GM19438 (cell line): Measurements from ENCODE around the gene LDB1.
A peak's percentile ranks its signal among the peaks of the same experiment; 100 is the strongest.

ENCODE experiments used
- ATAC-seq: cut with Tn5 transposase; IDR thresholded peaks from one replicate; pipeline ENCODE4 v1.9.1; 2021; ENCODE audit warnings: low read depth; ENCODE audit not compliant: unreplicated experiment

The LDB1 gene

DNA sequence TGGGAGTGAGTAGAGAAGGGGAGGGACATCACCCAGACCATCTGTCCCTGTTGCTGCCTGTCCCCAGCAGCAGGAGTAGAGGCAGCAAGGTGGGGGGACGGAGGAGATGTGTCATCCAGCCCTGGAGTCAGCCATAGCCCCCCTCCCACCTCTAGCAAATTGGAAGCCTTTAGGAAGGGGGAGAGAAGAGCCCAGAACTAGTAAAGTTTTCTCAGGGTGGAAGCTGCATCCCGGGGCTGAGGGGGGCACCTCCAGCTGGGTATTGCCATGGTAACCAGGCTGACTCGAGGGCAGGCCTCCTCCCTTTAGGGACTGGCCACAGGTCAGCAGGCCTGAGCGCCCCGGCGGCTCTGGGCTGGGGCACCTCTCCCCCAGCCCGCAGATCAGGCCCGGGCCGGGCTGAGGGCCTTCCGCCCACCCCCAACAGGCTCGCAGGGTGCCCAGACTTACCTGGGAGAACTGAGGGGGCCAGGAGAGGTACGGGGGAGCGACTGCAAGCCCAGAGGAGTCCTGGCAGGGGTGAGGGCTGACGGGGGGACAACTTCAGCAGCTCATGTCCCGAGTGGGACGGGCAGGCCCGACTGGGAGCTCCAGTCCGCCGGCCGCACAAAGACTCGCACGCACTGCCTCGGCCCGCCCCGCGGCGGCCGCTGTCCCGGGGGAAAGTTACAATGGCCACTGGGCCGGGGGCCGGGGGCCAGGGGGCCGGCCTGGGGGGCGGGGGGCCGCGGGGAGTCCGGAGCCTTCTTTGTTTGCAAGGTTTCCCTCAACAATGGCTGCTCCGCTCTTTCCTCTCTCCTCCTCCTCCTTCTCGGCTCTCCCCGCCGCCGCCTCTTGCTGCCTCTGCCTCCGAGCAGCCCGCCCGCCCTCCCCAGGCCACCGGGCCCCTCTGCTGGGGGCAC is 6.0 kb downstream of the LDB1 start:
- peak; percentile 27 for ATAC-seq

DNA sequence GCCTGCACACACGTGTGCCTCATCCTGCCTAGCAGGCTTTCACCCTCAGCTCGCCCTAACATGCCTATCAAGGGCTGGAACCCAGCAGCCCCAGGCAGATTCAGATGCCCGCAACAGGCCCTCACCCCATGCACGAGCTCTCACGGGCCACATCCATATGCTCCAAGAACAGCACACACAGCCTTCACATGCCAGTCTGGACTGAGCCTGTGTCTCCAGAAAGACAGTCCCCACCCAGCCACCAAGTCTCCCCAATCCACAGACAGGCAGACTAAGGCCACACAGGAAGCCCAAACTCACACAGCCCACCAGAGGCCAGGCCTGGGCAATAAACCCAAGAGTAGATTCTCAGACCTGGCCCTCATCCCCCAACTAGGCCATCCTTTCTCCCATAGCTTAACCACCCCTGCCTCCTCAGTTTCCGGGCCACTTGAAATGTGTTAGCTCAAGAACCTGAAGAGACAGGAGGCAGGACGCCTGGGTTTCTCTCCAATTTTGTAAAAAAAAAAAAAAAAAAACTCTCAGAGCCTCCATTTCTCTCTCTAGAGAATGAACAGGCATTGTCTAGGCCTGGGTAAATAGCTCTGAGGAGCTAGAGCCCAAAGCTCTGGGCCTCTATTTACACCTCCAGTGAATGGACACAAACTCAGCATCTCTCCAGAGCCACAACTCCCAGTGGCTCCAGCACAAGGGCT is 6.8 kb downstream of the LDB1 start:
- ATAC-seq: no peak

DNA sequence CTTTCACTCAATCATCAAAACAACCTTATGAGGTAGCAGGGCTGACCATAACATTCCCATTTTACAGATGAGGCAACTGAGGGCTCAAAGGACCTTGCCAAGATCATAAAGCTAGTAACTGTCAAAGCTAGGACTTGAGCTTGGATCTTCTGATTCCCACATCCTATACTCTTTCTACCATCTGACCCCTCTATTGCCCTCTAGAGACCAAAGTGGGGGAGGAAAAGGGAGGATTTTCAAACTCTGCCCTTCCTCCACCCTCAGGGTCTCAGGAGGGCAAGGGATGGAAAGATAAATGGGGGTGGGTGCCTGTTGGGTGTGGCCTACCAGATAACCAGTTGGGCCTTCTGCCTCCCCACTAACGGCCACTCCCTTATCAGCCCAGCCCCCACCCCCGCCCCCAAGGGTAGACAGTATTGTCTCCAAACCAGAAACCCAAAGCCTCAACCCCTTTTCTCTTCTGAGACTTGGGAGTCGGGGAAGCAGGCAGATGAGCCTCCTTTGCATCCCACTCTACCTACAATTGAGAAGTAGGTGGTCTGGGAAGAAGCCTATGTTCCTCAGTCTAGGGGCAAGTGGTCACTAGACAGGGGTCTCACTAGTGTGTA is 7.9 kb downstream of the LDB1 start:
- ATAC-seq: no peak

DNA sequence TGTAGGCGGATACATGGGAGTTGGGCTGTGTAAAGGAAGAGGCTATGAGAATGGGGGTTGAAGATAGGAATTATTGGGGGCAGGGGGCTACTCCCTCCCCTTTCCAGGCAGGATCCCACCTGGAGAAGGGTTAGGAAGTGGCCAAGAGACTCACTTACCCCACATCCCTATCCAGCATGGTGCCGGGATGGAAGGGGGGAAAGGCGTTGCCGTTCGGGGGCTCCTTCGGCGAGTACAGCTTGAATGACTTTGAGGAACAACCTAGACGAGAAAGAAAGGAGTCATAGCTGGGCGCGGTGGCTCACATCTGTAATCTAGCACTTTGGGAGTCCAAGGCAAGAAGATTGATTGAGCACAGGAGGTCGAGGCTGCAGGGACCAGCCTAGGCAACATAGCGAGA is 8.9 kb downstream of the LDB1 start:
- no peak for ATAC-seq

DNA sequence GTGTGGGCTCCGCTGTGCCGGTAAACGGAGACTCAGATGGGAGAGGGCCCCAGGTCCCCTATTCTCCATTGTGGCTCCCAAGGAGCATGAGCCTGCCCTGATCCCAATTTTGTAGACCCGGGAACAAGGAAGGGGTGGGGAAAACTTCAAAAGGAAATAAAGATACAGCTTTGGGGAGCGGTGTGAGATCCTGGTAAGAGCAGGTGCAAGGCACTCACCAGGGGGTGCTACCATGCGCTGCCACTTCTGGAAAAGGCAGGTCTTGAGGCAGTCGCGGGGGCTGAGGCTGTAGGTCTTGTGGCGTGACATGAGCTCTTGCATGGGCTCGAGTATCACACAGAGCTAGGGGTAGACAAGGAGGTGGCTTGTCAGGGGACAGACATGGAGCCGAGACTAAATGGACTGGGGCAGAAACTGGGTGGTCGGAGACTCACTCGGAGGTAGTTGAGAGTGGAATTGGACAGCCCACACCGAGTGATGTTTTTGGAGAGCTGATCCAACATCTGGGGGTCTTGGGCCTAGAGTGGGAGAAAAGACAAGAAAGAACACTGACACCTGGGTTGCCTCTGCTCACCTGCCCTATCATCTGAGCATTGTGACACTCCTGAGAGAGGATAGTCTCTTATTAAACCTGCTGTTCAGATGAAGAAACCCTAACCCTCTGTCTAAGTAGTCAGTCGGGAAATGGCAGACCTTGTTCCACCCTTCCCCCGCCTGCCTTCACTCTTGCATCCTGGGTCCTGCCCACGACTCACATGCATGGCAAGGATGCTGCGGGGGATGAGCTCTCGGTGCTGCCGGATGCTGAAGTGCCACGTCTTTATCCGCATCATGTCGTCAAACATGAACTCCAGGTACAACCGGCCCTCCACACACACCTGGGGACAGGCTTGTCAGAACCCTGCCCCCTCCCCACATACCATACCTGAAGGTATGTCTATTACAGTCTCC is 10.7 kb downstream of the LDB1 start:
- no peak for ATAC-seq

DNA sequence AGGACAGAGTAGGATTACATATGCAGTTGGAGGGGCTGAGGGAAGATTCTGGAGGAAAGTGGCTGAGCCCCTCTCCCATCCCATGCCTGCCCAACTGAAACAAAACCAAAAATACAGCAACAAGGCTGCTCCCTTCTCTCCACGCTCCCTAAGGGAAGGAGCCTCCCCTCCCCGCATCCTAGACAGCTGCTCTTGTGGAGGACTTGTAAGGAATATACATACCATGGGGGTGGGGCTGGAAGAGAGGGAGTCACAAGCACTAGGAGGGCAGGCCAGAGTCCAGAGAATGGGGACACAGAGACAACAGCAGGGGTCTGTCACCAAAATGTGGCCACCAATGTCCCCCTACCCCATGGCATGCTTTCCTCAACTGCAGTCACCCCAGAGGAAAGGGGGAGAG is 13.2 kb downstream of the LDB1 start:
- ATAC-seq: no peak

DNA sequence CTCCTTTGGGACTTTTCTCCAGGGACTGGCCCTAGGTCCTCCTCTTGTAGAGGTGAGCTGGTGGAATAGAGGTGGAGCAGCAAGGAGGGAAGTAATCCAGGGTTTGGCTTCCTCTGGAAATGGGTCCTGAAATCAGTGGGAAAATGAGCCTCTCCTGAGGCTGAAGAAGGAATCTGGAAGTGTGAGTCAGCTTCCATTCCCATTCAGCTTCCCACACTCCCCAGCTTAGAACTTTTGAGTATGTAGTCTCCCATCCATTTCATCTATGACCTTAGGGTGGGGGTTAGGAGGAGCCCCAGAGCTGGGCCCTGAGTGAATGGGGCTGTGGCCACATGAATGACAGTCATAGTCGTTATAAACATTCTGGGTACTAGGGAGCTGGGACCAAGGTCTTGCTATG is 17.7 kb downstream of the LDB1 start:
- no peak for ATAC-seq

DNA sequence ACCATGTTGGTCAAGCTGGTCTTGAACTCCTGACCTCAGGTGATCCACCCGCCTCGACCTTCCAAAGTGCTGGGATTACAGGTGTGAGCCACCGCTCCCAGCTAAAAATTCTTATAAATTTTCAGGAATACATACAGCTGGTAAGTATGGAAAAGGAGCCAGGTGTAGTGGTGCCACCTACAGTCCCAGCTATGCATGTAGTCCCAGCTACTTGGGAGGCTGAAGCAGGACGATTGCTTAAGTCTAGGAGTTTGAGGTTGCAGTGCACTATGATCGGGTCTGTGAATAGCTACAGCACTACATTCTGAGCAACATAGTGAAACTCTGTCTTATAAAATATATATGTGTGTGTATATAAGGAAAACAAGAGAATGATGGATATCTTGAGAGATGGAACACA is 19.0 kb downstream of the LDB1 start:
- no peak for ATAC-seq

DNA sequence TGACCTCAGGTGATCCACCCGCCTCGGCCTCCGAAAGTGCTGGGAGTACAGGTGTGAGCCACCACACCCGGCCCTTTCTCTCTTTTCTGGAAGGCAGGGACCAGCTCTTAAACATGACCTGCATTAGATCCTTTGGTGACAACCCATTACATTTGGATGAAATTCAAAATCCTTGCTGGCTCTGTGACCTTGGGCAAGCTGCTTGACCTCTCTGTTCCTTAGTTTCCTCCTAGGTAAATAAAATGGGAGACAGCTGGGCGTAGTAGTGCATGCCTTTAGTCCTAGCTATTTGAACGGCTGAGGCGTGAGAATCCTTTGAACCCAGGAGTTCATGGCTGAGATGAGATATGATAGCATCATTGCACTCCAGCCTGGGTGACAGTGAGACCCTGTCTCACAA is 23.7 kb downstream of the LDB1 start:
- ATAC-seq: no peak

DNA sequence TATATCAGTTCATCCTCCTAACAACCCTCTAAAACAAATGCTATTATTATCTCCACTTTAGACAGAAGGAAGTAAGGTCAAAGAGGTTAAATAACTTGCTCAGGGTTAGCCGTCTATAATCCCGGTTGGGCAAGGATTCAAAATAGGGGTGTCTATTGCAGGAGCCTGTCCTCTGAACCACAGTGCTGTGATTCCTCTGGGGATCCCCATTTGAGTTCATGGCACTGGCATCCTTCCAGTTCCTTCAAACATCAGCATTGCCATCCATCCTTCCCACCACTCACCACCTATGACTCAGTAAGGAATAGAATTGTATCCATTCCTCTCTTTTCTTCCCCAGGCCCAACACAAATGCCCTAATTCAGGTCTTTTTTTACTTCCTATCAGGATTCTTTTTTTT is 29.4 kb downstream of the LDB1 start:
- ATAC-seq: no peak

DNA sequence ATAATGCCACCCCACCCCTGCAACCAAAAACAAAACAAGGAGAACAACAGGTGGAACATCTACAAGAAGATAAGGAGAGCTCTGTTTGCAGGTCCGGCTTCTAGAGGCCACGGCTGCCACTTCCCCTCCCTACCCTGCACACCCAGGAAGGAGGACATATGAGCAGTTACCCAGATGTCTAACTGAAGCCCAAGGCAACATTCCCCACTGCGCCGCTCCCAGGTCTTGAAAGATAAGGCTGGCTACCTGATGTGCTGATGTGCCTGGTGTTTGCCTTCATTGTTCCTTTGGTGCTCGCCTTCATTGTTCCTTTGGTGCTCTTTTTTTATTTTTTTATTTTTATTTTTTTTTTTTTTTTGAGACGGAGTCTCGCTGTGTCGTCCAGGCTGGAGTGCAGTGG is 34.0 kb downstream of the LDB1 start:
- ATAC-seq: no peak

DNA sequence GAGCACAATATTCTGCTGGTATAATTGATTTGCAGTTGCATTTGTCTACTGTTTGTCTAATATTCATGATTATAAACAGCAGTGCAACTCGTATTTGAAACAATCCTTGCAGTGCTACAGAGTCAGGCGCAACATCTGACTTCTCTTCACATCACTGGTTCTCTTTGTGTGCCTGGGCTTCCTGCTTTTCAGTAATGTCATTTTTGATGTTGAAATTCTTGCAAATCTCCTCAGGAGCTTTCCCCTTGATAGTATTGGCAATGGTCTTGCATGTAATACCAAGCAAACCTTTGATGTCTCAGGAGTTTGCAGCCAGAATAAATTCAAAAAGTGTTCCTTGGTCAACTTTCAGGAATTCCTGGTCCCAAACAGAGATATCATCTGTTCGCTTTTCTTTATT is 34.8 kb downstream of the LDB1 start:
- no peak for ATAC-seq

DNA sequence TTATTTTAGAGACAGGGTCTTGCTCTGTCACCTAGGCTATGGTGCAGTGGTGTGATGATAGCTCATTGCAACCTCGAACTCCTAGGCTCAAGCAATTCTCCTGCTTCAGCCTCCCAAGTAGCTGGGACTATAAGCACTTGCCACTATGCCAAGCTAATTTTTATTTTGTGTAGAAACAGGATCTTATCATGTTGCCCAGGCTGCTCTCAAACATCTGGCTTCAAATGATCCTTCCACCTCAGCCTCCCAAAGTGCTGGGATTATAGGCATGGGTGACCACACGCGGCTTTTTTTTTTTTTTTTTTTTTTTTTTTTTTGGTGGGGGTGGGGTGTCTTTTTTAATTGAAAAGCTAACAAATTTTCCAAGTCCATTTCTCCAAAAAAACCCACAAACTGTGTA is 36.6 kb downstream of the LDB1 start:
- ATAC-seq: no peak

DNA sequence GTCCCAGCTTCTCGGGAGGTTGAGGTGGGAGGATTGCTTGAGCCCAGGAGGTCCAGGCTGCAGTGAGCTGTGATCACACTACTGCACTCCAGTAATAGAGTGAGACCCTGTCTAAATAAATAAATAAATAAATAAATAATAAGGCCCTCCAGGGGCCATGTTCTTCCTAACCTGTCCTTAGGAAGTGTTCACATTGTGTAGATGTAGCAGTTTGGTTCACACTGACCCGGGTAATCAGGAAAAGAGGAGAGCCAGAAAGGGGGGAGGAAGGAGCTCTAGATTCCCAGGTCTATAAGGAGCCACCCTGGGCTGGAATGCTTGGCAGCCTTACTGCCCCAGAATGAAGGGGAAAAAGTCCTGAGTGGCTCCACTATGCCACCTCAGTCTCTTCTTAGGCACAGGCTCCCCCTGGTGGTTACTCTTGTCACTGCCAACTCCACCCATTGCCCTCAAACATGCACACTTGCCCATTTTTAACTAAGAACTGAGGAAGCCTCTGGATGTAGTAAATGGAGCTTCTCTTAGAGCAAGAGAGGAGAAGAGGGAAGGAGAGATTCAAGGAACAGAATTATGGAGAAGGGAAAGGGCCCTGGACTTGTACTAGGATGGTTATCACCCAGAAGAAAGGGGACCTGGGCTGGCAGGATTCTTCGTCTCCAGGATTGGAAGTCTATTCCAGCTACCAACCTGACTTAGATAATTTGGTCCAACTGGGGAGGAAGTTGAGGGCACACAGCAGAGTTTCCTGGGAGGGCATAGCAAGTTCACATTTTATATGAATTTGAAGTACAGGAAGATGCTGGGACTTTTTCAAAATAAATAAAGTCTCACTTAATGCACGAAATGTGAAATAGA is 47.3 kb downstream of the LDB1 start:
- no peak for ATAC-seq

DNA sequence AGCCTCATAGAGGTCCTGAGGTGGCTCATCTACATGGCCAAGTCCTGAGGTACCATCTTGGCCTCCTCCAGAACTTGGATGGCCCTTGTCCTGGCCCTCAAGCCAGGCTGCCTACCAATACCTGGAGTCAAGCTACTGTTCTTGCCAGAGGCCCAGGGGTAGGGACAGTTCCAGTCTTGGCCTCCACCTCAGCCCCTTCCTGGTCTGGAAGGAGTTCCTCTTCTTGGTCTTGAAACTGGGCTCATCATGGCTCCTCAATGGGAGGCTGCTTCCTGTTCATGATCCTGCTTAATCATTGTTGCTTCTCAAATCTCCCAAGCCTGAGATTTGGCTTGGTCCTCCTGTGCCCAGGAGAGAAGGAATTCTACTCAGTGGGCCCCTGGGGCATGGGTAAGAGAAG is 51.1 kb downstream of the LDB1 start:
- no peak for ATAC-seq

DNA sequence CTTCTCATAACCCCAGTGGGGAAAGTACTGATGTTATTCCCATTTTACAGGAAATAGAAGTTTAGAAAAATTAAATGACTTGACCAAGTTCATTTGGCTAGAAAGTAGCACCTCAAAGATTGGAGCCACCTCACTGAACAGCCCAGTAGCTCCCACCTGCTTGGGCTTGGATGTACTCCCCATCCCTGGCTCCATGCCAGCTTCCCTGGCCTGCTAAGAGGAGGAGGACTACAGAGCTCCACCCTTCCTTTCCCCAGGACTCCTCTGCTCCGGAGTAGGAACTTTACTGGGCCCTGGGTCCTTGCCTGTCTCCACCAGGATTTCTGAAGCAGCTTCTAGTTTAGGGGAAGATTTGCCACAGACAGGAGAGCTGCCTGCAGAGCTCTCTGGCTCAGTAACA is 52.0 kb downstream of the LDB1 start:
- no peak for ATAC-seq

DNA sequence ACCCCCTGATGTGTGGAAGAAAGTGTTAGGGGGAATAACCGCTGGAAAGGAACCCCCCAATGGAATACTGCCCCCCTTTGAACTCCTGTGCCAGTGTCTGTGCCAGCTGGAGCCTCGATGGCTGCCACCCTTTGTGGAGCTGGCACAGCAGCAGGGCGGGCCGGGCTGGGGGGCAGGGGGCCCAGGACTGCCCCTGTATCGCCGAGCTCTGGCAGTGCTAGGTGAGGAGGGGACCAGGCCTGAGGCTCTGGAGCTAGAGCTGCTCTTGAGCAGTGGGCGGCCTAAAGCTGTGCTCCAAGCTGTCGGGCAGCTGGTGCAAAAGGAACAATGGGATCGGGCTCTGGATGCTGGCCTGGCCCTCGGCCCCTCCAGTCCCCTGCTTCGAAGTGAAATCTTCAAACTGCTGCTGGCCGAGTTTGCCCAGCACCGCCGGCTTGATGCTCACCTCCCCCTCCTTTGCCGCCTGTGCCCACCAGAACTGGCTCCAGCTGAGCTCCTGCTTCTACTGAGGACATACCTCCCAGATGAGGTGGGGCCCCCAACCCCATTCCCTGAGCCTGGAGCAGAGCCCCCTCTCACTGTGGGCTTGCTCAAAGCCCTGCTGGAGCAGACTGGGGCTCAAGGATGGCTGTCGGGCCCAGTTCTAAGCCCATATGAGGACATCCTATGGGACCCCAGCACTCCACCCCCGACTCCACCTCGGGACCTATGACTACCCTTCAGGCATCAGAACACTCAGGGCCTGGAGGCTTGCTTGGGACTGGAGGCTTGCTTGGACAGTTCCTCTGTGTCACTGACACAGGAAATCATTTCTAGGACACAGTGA is 52.9 kb downstream of the LDB1 start:
- ATAC-seq: no peak

DNA sequence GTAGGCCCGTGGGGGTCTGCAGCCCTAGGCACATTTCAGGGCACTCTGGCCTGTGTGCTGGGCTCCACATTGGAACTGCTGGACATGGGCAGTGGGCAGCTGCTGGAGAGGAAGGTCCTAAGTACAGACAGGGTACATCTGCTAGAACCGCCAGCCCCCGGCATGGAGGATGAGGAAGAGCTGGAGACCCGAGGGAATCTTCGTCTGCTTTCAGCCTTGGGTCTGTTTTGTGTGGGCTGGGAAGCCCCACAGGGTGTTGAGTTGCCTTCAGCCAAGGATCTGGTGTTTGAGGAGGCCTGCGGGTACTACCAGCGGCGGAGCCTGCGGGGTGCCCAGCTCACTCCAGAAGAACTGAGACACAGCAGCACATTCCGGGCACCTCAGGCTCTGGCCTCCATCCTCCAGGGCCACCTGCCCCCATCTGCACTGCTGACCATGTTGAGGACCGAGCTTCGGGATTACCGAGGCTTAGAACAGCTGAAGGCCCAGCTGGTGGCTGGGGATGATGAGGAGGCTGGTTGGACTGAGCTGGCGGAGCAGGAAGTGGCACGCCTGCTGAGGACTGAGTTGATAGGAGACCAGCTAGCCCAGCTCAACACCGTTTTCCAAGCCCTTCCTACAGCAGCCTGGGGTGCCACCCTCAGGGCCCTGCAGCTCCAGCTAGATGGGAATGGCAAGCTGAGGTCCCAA is 53.6 kb downstream of the LDB1 start:
- ATAC-seq: no peak
